ENCODE results near the gene NUP160.
"Not testable (repeated sequence)": the region's sequence is repeated elsewhere in the genome, so short reads cannot be mapped to it uniquely, and the experiment has no call there.

The NUP160 gene, protein sequence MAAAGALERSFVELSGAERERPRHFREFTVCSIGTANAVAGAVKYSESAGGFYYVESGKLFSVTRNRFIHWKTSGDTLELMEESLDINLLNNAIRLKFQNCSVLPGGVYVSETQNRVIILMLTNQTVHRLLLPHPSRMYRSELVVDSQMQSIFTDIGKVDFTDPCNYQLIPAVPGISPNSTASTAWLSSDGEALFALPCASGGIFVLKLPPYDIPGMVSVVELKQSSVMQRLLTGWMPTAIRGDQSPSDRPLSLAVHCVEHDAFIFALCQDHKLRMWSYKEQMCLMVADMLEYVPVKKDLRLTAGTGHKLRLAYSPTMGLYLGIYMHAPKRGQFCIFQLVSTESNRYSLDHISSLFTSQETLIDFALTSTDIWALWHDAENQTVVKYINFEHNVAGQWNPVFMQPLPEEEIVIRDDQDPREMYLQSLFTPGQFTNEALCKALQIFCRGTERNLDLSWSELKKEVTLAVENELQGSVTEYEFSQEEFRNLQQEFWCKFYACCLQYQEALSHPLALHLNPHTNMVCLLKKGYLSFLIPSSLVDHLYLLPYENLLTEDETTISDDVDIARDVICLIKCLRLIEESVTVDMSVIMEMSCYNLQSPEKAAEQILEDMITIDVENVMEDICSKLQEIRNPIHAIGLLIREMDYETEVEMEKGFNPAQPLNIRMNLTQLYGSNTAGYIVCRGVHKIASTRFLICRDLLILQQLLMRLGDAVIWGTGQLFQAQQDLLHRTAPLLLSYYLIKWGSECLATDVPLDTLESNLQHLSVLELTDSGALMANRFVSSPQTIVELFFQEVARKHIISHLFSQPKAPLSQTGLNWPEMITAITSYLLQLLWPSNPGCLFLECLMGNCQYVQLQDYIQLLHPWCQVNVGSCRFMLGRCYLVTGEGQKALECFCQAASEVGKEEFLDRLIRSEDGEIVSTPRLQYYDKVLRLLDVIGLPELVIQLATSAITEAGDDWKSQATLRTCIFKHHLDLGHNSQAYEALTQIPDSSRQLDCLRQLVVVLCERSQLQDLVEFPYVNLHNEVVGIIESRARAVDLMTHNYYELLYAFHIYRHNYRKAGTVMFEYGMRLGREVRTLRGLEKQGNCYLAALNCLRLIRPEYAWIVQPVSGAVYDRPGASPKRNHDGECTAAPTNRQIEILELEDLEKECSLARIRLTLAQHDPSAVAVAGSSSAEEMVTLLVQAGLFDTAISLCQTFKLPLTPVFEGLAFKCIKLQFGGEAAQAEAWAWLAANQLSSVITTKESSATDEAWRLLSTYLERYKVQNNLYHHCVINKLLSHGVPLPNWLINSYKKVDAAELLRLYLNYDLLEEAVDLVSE (N-terminal part only)

DNA sequence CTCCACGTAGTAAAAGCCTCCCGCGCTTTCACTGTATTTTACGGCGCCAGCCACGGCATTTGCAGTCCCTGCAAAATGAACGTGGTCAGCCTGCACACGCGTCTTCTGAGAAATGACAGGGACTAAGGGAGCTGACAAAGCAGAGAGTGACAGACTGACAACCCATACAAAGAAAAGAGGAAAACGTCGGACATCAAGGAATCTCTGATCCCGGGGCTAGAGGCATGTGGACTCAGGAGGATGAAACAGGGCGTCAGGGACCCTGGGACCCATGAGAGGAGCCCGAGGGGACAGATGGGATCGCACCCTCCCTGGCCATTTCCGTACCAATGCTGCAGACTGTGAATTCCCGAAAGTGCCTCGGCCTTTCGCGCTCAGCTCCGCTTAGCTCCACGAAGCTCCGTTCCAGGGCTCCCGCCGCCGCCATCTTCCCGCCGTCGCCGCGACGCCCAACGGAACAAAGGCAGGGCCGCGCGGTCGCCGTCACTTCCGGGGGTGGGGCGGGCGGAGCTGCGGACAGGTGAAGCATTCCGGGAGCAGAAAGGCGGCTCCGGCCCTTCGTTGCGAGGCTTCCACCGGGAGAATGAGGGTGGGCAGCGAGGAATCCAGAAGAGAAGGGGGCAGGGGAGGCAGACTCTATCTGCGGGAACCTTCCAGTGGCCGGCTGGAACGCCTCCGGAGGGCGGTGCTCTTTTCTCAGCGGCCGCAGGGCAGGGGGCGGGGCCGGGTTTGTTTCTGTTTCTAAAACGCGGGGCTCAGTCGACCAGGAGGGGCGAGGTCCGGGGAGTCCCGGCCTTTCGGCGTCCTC lies at the start of gene NUP160:
TSS of gene NUP160 (minus strand) at position 459 of the 808 bp plus-strand sequence. CDS start at position 427, 32 bp downstream.
- Histone ChIP-seq H3K27ac (peak within 1 kb of the TSS; percentile 72), H3K4me3 (ENCODE audit: low read depth, low read length) (peak within 1 kb of the TSS; percentile 98), H3K36me3 (replicated peaks) (peaks cover under 1% of the 10 kb centered on the region), H3K27me3 (replicated peaks) (no peaks in the 10 kb centered on the region)
- in situ Hi-C loops (cut with HindIII; ENCODE audit: low pct_ligation_motif_present, low sequenced_read_pairs) = no loop called here
- TF ChIP-seq, protein P1, sequence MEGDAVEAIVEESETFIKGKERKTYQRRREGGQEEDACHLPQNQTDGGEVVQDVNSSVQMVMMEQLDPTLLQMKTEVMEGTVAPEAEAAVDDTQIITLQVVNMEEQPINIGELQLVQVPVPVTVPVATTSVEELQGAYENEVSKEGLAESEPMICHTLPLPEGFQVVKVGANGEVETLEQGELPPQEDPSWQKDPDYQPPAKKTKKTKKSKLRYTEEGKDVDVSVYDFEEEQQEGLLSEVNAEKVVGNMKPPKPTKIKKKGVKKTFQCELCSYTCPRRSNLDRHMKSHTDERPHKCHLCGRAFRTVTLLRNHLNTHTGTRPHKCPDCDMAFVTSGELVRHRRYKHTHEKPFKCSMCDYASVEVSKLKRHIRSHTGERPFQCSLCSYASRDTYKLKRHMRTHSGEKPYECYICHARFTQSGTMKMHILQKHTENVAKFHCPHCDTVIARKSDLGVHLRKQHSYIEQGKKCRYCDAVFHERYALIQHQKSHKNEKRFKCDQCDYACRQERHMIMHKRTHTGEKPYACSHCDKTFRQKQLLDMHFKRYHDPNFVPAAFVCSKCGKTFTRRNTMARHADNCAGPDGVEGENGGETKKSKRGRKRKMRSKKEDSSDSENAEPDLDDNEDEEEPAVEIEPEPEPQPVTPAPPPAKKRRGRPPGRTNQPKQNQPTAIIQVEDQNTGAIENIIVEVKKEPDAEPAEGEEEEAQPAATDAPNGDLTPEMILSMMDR (IDR thresholded peaks at IDR 0.05; ENCODE audit: low read depth, low read length, missing control alignments) = peak; percentile 14
- peak; percentile 48 for DNase-seq

DNA sequence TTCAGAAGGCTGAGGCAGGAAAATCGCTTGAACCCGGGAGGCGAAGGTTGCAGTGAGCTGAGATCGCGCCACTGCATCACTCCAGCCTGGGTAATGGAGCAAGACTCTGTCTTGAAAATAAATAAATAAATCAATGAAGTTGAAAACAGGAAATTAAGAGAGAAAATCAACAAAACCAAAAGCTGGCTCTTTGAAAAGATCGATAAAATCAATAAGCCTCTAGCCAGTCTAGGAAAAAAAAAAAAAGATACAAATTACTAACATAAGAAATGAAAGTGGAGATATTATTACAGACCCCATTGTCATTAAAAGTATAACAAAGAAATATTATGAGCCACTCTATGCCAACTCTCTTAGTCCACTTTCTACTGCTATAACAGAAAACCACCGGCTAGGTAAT lies 48.0 kb upstream of the NUP160 start:
- Histone ChIP-seq H3K27me3 (replicated peaks) (no peaks in the 10 kb centered on the region), H3K4me3 (ENCODE audit: low read depth, low read length) (no peak overlapping the region), H3K27ac (no peak overlapping the region), H3K36me3 (replicated peaks) (no peaks in the 10 kb centered on the region)
- no peak for DNase-seq
- TF ChIP-seq, protein P1 (IDR thresholded peaks at IDR 0.05; ENCODE audit: low read depth, low read length, missing control alignments) = no peak
- in situ Hi-C loops (cut with HindIII; ENCODE audit: low pct_ligation_motif_present, low sequenced_read_pairs) = no loop called here

DNA sequence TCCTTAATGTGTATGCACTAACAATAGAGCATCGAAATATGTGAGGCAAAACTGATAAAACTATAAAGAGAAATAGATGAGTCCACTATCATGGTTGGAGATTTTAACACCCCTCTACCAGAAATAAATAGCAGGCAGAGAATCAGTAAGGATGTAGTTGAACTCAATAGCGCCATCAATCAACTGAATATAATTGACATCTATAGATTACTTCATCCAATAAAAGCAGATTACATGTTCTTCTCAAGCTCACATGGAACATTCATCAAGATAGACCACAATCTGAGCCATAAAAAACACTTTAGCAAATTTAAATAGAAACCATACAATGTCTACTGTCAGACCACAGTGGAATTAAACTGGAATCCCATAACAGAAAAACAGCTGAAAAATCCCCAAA lies 46.9 kb upstream of the NUP160 start:
- Histone ChIP-seq H3K36me3 (replicated peaks) (no peaks in the 10 kb centered on the region), H3K27ac (no peak overlapping the region), H3K4me3 (ENCODE audit: low read depth, low read length) (no peak overlapping the region), H3K27me3 (replicated peaks) (no peaks in the 10 kb centered on the region)
- in situ Hi-C loops (cut with HindIII; ENCODE audit: low pct_ligation_motif_present, low sequenced_read_pairs) = no loop called here
- DNase-seq = no peak
- TF ChIP-seq, protein P1 (IDR thresholded peaks at IDR 0.05; ENCODE audit: low read depth, low read length, missing control alignments) = no peak

DNA sequence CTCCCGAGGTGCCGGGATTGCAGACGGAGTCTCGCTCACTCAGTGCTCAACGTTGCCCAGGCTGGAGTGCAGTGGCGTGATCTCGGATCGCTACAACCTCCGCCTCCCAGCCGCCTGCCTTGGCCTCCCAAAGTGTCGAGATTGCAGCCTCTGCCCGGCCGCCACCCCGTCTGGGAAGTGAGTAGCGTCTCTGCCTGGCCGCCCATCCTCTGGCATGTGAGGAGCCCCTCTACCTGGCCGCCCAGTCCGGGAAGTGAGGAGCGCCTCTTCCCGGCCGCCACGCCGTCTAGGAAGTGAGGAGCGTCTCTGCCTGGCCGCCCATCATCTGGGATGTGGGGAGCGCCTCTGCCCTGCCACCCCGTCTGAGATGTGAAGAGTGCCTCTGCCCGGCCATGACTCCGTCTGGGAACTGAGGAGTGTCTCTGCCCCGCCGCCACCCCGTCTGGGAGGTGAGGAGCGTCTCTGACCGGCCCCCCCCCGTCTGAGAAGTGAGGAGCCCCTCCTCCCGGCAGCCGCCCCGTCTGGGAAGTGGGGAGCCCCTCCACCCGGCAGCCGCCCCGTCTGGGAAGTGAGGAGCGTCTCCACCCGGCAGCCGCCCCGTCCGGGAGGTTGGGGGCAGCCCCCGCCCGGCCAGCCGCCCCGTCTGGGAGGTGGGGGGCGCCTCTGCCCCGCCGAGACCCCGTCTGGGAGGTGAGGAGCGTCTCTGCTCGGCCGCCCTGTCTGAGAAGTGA lies 44.6 kb upstream of the NUP160 start:
- H3K4me3 ChIP-seq (ENCODE audit: low read depth, low read length); in situ Hi-C loops (cut with HindIII; ENCODE audit: low pct_ligation_motif_present, low sequenced_read_pairs); H3K27ac ChIP-seq; DNase-seq; H3K36me3 ChIP-seq (replicated peaks); H3K27me3 ChIP-seq (replicated peaks): not testable (repeated sequence)

DNA sequence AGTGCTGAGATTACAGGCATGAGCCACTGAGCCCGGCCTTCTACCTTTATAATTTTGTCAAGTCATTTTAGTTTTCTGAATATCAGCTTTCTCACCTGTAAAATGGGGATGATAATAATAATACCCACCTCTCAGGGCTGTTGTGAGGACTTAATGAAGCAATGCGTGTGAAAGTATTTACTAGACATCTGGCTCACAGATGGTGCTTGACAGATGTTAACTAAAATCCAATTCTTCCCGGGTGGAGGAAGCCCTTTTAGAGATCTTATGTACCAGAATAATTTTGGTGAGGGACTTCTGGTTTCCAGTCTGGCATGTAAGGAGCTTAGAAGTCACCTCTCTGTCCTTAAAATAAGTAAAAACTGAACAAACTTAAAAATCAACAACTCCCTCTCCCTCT lies 43.7 kb upstream of the NUP160 start:
- TF ChIP-seq, protein P1 (IDR thresholded peaks at IDR 0.05; ENCODE audit: low read depth, low read length, missing control alignments) = no peak
- Histone ChIP-seq H3K36me3 (replicated peaks) (no peaks in the 10 kb centered on the region), H3K27ac (no peak overlapping the region), H3K4me3 (ENCODE audit: low read depth, low read length) (no peak overlapping the region), H3K27me3 (replicated peaks) (no peaks in the 10 kb centered on the region)
- in situ Hi-C loops (cut with HindIII; ENCODE audit: low pct_ligation_motif_present, low sequenced_read_pairs) = no loop called here
- no peak for DNase-seq

Measured in brain microvascular endothelial cell (primary cell).